Measurements from ENCODE around the gene ZNF600. TPM values are rescaled to one million over a fixed set of nuclear protein-coding genes. Genes with fewer than 3 reads are reported as not detected.
A peak's percentile ranks its signal among the peaks of the same experiment; 100 is the strongest.

ZNF600 gene
- total and polyA plus RNA-seq, 9 of the 15 experiments (the other 6 are each of a cell fraction or from before 2014, with no cell fraction given) = 5.7 to 21.5 (median 17.6) TPM

DNA sequence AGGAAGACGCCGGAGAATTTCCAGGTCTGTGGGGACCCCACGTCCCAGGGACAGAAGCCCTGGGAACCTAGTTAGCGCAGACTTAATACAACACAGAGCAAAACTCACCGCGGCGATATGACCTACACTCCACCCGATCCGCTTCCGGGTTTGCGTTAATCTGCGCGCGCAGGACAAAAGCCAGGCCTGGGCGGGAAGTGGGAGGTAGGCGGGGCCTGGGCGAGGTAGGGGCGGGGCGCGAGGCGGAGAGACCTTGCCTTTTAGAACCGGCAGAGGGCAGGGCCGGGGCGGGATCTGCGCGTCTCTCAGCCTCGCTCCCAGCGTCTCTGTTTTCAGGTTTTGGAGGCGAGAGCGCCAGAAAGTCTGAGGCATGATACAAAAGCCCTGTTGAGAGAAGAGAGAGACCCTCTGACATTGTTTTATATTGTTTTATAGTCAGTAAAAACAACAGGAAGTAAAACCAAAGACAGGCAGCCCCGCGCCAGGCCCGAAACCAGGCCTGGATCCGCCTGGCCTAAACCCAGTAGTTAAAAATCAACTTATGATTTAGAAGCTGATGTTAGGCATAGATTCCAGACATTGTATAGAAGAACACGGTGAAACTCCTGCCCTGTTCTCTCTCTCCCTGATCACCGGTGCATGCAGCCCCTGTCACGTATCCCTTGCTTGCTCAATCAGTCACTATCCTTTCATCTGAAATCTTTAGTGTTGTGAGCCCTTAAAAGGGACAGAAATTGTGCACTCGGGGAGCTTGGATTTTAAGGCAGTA lies 51.5 kb downstream of the ZNF600 start, which contains the start of gene ZNF611 (continued):
- TF ChIP-seq TOE1 (IDR thresholded peaks at IDR 0.05; ENCODE audit: borderline replicate concordance) (no peak), TOE1 (CRISPR knock-in tag; IDR thresholded peaks at IDR 0.05; ENCODE audit: borderline replicate concordance, low read depth) (no peak), LCOR (CRISPR knock-in tag; IDR thresholded peaks at IDR 0.05) (no peak), ZNF143 (CRISPR knock-in tag; IDR thresholded peaks at IDR 0.05) (no peak), HMG20B (CRISPR knock-in tag; IDR thresholded peaks at IDR 0.05) (no peak), HOXB6 (CRISPR knock-in tag; IDR thresholded peaks at IDR 0.05; ENCODE audit: borderline replicate concordance) (no peak), PTTG1 (tag; IDR thresholded peaks at IDR 0.05; ENCODE audit: low read depth) (no peak), ZNF766 (CRISPR knock-in tag; conservative IDR thresholded peaks at IDR 0.05) (no peak), ZNF79 (CRISPR knock-in tag; IDR thresholded peaks at IDR 0.05; ENCODE audit: low read depth) (no peak), ZNF77 (CRISPR knock-in tag; IDR thresholded peaks at IDR 0.05) (no peak), ELF1 (tag; IDR thresholded peaks at IDR 0.05) (peak; percentile 95)
- TF ChIP-seq, protein P1, sequence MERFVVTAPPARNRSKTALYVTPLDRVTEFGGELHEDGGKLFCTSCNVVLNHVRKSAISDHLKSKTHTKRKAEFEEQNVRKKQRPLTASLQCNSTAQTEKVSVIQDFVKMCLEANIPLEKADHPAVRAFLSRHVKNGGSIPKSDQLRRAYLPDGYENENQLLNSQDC (CRISPR knock-in tag; IDR thresholded peaks at IDR 0.05) = no peak
- TF ChIP-seq, protein P2, sequence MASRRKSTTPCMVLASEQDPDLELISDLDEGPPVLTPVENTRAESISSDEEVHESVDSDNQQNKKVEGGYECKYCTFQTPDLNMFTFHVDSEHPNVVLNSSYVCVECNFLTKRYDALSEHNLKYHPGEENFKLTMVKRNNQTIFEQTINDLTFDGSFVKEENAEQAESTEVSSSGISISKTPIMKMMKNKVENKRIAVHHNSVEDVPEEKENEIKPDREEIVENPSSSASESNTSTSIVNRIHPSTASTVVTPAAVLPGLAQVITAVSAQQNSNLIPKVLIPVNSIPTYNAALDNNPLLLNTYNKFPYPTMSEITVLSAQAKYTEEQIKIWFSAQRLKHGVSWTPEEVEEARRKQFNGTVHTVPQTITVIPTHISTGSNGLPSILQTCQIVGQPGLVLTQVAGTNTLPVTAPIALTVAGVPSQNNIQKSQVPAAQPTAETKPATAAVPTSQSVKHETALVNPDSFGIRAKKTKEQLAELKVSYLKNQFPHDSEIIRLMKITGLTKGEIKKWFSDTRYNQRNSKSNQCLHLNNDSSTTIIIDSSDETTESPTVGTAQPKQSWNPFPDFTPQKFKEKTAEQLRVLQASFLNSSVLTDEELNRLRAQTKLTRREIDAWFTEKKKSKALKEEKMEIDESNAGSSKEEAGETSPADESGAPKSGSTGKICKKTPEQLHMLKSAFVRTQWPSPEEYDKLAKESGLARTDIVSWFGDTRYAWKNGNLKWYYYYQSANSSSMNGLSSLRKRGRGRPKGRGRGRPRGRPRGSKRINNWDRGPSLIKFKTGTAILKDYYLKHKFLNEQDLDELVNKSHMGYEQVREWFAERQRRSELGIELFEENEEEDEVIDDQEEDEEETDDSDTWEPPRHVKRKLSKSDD (conservative IDR thresholded peaks at IDR 0.05; ENCODE audit: low read length) = no peak; the same call in 1 of the 2 replicates
- TF ChIP-seq, protein P3, sequence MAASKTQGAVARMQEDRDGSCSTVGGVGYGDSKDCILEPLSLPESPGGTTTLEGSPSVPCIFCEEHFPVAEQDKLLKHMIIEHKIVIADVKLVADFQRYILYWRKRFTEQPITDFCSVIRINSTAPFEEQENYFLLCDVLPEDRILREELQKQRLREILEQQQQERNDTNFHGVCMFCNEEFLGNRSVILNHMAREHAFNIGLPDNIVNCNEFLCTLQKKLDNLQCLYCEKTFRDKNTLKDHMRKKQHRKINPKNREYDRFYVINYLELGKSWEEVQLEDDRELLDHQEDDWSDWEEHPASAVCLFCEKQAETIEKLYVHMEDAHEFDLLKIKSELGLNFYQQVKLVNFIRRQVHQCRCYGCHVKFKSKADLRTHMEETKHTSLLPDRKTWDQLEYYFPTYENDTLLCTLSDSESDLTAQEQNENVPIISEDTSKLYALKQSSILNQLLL (CRISPR knock-in tag; IDR thresholded peaks at IDR 0.05; ENCODE audit: borderline replicate concordance) = no peak
- TF ChIP-seq, protein P4, sequence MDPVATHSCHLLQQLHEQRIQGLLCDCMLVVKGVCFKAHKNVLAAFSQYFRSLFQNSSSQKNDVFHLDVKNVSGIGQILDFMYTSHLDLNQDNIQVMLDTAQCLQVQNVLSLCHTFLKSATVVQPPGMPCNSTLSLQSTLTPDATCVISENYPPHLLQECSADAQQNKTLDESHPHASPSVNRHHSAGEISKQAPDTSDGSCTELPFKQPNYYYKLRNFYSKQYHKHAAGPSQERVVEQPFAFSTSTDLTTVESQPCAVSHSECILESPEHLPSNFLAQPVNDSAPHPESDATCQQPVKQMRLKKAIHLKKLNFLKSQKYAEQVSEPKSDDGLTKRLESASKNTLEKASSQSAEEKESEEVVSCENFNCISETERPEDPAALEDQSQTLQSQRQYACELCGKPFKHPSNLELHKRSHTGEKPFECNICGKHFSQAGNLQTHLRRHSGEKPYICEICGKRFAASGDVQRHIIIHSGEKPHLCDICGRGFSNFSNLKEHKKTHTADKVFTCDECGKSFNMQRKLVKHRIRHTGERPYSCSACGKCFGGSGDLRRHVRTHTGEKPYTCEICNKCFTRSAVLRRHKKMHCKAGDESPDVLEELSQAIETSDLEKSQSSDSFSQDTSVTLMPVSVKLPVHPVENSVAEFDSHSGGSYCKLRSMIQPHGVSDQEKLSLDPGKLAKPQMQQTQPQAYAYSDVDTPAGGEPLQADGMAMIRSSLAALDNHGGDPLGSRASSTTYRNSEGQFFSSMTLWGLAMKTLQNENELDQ (CRISPR knock-in tag; IDR thresholded peaks at IDR 0.05; ENCODE audit: borderline replicate concordance) = no peak
- TF ChIP-seq, protein P5, sequence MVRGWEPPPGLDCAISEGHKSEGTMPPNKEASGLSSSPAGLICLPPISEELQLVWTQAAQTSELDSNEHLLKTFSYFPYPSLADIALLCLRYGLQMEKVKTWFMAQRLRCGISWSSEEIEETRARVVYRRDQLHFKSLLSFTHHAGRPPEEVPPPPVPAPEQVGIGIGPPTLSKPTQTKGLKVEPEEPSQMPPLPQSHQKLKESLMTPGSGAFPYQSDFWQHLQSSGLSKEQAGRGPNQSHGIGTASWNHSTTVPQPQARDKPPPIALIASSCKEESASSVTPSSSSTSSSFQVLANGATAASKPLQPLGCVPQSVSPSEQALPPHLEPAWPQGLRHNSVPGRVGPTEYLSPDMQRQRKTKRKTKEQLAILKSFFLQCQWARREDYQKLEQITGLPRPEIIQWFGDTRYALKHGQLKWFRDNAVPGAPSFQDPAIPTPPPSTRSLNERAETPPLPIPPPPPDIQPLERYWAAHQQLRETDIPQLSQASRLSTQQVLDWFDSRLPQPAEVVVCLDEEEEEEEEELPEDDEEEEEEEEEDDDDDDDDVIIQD (CRISPR knock-in tag; IDR thresholded peaks at IDR 0.05) = no peak
